Stimulated activated CD8-positive, alpha-beta memory T cell treated with anti-CD3 and anti-CD28 coated beads, Interleukin-4, amount 100 ng/mL, for 4 hours (primary cell): ENCODE measurements around the gene MAGEB17.
"Not testable (repeated sequence)": the region's sequence is repeated elsewhere in the genome, so short reads cannot be mapped to it uniquely, and the experiment has no call there.

Experiments used
- DNase-seq, 2 donors: peaks; one replicate each; pipeline ENCODE4 v3.0.0-alpha.2; 2020; ENCODE audit warnings: low read depth in 2 of 2, low spot score in 1 of 2

Gene MAGEB17, protein sequence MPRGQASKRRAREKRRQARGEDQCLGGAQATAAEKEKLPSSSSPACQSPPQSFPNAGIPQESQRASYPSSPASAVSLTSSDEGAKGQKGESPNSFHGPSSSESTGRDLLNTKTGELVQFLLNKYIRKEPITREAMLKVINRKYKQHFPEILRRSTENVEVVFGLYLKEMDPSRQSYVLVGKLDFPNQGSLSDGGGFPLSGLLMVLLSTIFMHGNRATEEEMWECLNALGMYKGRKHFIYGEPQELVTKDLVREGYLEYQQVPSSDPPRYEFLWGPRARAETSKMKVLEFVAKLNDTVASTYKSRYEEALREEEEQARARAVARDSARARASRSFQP

DNA sequence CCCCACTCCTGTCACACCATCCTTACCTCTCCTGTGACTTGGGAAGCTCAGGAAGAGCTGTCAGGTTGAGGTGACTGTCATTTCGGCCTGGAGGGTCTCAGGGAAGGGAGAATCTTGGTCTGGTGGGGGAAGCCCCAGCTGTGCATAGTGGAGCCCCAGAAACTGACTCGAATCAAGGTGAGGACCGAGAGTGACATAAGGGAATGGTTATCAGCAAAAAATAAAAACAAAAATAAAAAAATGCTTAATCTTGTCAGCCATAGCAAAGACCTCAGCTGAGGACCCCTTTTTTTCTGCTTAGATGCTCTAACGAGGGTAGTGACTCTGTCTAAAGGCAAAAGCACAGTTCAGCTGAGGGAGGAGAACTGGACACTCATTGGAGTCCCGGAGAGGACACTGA, at the start of gene MAGEB17:
TSS of gene MAGEB17 (plus strand) at position 301 of the 400 bp plus-strand sequence. CDS start 2,902 bp downstream, outside the sequence.
- DNase-seq: no peak

GRCh38 chrX:16119353-16120220, 47.7 kb upstream of the MAGEB17 start:
- no peak for DNase-seq

DNA sequence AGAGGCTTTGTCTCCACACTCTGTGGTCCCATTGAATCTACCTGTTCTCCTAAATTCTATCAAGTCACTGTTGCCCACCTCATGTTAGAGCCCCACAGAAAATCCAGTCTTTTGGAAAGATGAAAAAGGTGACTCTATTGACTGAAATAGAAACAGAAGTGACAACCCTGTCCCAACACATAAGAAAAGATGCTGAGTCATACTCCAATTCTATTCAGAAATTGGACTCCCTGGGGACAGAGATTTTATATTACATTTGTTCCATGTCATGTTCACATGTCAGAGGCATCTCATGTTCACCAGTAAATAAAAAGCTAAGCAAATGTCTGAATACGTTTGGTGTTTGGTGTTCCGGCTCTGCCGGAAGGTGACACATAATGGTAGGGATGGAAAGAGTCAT, 46.9 kb upstream of the MAGEB17 start:
- DNase-seq: no peak

GRCh38 chrX:16123222-16123786, 44.0 kb upstream of the MAGEB17 start, which contains the start of gene GRPR:
Gene GRPR (plus strand): TSS chrX:16123565. CDS start chrX:16123954, 389 bp downstream.
- peak; percentile 12 to 20 for DNase-seq

GRCh38 chrX:16124201-16124600, 43.1 kb upstream of the MAGEB17 start:
- no peak for DNase-seq

DNA sequence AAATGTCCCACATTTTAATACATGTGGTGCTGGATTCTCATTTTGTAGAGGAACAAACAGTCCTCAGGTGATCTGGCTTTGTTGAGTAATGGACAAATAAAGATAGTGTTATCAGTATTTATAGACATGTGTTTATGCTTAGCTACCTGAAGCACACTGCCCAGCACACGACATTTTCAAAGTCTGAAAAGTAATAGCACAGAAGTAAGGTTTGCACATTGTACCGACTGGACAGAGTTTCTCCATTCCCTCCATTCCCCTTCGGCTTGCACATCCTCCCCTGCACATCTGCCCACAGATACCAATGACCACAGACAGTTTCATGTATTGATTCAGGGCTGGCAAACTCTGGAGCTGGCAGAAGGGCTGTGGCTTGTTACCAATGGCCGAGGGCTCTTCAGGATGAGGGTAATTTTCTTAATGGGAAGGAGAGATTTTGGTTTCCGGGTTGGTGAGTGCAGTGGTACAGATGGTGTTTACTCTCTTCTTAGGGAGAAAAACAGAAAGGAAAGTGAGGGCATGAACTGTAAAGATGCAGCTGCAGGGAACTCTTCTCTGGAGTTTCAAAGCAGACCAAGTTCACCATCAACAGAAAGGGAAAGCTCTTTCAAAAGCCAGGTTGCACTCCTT, 41.6 kb upstream of the MAGEB17 start:
- no peak for DNase-seq

DNA sequence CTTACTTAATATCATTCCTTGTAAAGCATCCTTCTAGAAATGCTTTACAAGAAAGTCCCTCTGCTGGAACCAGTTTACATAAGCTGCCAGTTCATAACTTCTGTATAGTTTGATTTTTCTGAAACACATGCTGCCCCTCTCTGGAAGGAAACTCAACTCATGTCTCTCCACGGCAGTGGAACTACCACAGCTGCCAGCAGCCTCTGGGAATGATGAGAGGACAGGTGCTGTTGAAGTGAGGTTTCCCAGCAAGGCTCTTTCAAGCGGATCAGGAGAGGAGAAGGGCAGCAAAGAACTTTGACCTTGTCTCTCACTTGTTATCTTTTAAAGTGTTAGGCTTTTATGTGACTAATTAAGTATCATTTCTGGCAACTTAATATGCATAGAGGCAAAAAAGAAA, 36.6 kb upstream of the MAGEB17 start:
- DNase-seq: no peak

- DNase-seq: no peak
Measured at GRCh38 chrX:16134936-16135335, 32.3 kb upstream of the MAGEB17 start.

DNA sequence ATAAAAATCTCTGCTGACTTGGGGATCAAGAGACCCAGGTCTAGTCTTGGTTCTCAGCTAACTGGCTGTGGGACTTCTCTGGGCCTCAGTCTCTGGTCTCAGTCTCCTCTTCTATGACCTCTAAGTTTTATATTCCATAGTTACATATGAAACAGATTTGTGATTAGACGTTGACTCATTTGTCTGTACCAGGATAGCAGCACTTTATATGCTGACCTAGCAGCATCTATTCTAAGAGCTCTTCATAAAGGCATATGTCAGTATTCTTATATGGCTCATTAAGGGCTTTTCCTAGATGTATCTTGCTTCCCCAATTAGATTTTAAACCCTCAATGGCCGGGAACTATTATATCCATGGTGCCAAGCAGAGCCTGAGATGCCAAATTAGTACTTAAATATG, 31.2 kb upstream of the MAGEB17 start:
- DNase-seq: no peak

DNA sequence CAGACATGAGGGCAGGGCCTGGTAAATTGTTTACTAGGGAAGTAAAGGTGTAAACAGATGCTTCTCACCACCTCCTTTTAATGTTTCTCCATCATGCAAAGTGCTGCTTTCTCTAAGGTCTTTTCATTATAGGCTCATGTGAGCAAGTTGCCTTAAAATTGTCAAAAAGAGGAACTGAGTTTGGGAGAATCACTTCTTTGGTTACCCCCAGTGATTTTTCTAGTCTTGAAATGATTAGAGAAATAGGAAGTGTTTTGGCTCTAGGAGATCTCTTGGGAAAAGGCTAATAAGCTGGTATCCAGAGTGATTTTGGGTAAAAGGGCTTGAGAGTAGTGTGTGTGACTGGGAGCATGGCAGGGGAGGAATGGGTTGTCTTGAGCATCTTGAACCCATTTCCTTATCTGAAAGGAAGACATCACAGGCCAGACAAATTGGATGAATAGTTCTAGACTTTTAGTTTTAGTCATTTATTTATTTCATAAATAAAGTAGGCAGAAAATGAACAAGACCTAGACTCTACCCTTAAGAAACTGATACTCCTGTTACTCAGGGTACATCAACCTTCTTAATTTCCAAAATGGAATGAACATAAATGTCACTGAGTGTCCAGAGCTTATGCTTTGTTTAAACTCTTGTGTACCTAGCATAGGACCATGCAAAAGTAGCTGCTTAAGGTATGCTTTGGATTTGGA, 29.7 kb upstream of the MAGEB17 start:
- no peak for DNase-seq

DNA sequence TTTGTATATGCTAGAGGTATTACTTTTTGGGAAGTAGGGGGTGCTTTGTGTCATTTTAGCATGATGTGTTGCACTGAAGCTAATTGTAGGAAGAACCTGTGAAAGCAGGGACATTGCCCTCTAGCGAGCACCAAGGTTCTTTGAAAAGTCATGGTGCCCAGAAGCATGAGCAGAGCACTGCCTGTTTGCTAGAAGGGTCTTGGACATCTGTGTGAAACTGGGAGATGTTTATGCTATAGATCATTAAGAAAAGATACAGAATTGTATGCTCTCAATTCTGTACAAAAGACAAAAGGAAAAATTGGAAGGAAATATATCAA, 29.2 kb upstream of the MAGEB17 start:
- no peak for DNase-seq

- no peak for DNase-seq
Measured at GRCh38 chrX:16140448-16140847, 26.8 kb upstream of the MAGEB17 start.

DNA sequence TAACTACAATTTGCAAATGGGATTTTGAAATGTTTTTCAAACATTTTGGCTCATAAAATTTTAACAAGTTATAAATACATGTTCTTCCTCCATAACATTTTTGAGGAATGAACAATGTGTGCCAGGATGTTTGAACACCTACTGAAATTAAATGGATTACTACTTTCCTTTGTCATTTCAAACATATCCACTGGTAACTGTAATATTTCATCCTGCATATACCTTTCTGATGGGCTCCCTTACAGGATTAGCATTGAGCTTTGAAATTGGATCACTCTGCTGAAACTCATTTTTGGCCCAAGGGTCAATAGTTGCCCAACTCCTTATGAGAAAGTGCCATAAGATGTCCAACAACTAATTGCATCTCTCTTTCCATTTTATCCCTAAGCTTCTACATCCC, 26.3 kb upstream of the MAGEB17 start:
- DNase-seq: no peak

GRCh38 chrX:16141422-16142245, 25.6 kb upstream of the MAGEB17 start:
- no peak for DNase-seq

- no peak for DNase-seq
Measured at GRCh38 chrX:16142246-16142558, 25.1 kb upstream of the MAGEB17 start.

GRCh38 chrX:16143968-16144367, 23.3 kb upstream of the MAGEB17 start:
- DNase-seq: no peak

GRCh38 chrX:16144420-16144819, 22.9 kb upstream of the MAGEB17 start:
- no peak for DNase-seq

DNA sequence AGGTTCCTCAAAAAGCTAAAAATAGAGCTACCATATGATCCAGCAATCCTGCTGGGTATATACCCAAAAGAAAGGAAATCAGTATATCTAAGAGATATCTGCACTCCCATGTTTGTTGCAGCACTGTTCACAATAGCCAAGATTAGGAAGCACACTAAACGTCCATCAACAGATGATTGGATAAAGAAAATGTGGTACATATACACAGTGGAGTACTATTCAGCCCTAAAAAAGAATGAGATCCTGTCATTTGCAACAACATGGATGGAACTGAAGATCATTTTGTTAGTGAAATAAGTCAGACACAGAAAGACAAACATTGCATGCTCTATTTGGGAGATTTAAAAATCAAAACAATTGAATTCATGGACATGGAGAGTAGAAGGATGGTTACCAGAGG, 22.2 kb upstream of the MAGEB17 start:
- DNase-seq: not testable (repeated sequence)

GRCh38 chrX:16145656-16146055, 21.6 kb upstream of the MAGEB17 start:
- no peak for DNase-seq

- no peak for DNase-seq
Measured at GRCh38 chrX:16148896-16149295, 18.4 kb upstream of the MAGEB17 start.
